ENCODE data around the gene NR3C2. TPM values are rescaled to one million over a fixed set of nuclear protein-coding genes. Genes with fewer than 3 reads are reported as not detected.

NR3C2 gene
- total RNA-seq, 1 experiment from 2014 or later = 0.96 TPM

- no peaks in the 10 kb centered on the region for H3F3A ChIP-seq (ENCODE audit: insufficient read depth, low read depth)
- H4K20me1 ChIP-seq (ENCODE audit: insufficient read depth) = no peaks in the 10 kb centered on the region
- H3K79me2 ChIP-seq (ENCODE audit: low read depth) = no peaks in the 10 kb centered on the region
- no peaks in the 10 kb centered on the region for H3K9me2 ChIP-seq (ENCODE audit: insufficient read depth)
- H3K27me3 ChIP-seq (ENCODE audit: insufficient read depth, low read depth) = no peaks in the 10 kb centered on the region
- ChIA-PET CTCF (interaction anchor here (0.6 kb wide), 1 partner anchor 1241 kb away, joined by 3 read pairs; no protein-coding TSS in a partner anchor), POLR2A (ENCODE audit: unreplicated experiment) (no interaction called here)
- H3K4me1 ChIP-seq (replicated peaks; ENCODE audit: insufficient read depth) = no peaks in the 10 kb centered on the region
- H3K4me3 ChIP-seq = no peak overlapping the region
- no peak overlapping the region for H2AFZ ChIP-seq
- no peaks in the 10 kb centered on the region for H3K36me3 ChIP-seq (ENCODE audit: low read depth)
- H3K27ac ChIP-seq = no peak overlapping the region
- DNase-seq = no peak
- TF ChIP-seq, protein P1, sequence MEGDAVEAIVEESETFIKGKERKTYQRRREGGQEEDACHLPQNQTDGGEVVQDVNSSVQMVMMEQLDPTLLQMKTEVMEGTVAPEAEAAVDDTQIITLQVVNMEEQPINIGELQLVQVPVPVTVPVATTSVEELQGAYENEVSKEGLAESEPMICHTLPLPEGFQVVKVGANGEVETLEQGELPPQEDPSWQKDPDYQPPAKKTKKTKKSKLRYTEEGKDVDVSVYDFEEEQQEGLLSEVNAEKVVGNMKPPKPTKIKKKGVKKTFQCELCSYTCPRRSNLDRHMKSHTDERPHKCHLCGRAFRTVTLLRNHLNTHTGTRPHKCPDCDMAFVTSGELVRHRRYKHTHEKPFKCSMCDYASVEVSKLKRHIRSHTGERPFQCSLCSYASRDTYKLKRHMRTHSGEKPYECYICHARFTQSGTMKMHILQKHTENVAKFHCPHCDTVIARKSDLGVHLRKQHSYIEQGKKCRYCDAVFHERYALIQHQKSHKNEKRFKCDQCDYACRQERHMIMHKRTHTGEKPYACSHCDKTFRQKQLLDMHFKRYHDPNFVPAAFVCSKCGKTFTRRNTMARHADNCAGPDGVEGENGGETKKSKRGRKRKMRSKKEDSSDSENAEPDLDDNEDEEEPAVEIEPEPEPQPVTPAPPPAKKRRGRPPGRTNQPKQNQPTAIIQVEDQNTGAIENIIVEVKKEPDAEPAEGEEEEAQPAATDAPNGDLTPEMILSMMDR (conservative IDR thresholded peaks at IDR 0.05) = no peak
- TF ChIP-seq EZH2 (IDR thresholded peaks at IDR 0.05; ENCODE audit: low read depth) = no peak
- H3K9me3 ChIP-seq (ENCODE audit: insufficient read depth, low read depth) = peaks cover 7% of the 10 kb centered on the region; the same call in 1 of the 2 replicates
- BruUV-seq (replicated peaks) = no TSS peak
- intact Hi-C loops (cut with micrococcal nuclease; ENCODE audit: unreplicated experiment) = no loop called here
- no peak overlapping the region for H3K4me2 ChIP-seq
Measured at GRCh38 chr4:148300877-148301276, 141.3 kb downstream of the NR3C2 start.

DNA sequence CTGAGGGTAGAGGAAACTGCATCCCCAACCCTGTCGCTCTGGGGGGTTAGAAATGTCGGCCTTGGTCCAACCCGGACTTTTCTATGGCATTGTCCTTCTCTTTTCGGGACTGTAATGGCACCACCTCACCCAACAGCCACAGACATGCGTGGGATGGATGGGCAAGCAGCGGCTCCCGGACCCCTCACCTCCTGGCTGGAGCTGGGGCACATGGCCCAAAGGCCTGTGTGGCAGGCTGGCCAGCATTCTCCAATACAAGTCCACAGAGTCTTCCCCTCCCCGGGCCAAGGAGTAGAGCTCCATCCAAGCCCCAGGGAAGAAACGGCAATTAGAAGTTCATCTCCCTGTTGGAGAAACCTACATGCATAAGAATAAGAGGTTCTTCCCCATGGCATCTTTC is 142.9 kb downstream of the NR3C2 start:
- Histone ChIP-seq H3K27ac (no peak overlapping the region), H3K36me3 (ENCODE audit: low read depth) (no peaks in the 10 kb centered on the region), H3F3A (ENCODE audit: insufficient read depth, low read depth) (no peaks in the 10 kb centered on the region), H3K27me3 (ENCODE audit: insufficient read depth, low read depth) (no peaks in the 10 kb centered on the region), H4K20me1 (ENCODE audit: insufficient read depth) (no peaks in the 10 kb centered on the region), H3K9me3 (ENCODE audit: insufficient read depth, low read depth) (peaks cover 7% of the 10 kb centered on the region; the same call in 1 of the 2 replicates), H3K4me3 (no peak overlapping the region), H3K79me2 (ENCODE audit: low read depth) (no peaks in the 10 kb centered on the region), H3K4me1 (replicated peaks; ENCODE audit: insufficient read depth) (no peaks in the 10 kb centered on the region), H2AFZ (no peak overlapping the region), H3K4me2 (no peak overlapping the region), H3K9me2 (ENCODE audit: insufficient read depth) (no peaks in the 10 kb centered on the region)
- ChIA-PET POLR2A (ENCODE audit: unreplicated experiment) (no interaction called here), CTCF (no interaction called here)
- no TSS peak for BruUV-seq (replicated peaks)
- intact Hi-C loops (cut with micrococcal nuclease; ENCODE audit: unreplicated experiment) = no loop called here
- TF ChIP-seq, protein P1 (conservative IDR thresholded peaks at IDR 0.05) = no peak
- no peak for TF ChIP-seq EZH2 (IDR thresholded peaks at IDR 0.05; ENCODE audit: low read depth)
- no peak for DNase-seq

- TF ChIP-seq, protein P1 (conservative IDR thresholded peaks at IDR 0.05) = no peak
- TF ChIP-seq EZH2 (IDR thresholded peaks at IDR 0.05; ENCODE audit: low read depth) = no peak
- Histone ChIP-seq H2AFZ (no peak overlapping the region), H3K79me2 (ENCODE audit: low read depth) (no peaks in the 10 kb centered on the region), H3K36me3 (ENCODE audit: low read depth) (no peaks in the 10 kb centered on the region), H3K4me1 (replicated peaks; ENCODE audit: insufficient read depth) (no peaks in the 10 kb centered on the region), H3K9me2 (ENCODE audit: insufficient read depth) (no peaks in the 10 kb centered on the region), H4K20me1 (ENCODE audit: insufficient read depth) (no peaks in the 10 kb centered on the region), H3K27ac (no peak overlapping the region), H3K9me3 (ENCODE audit: insufficient read depth, low read depth) (peaks cover under 1% of the 10 kb centered on the region; the same call in 1 of the 2 replicates), H3K4me3 (no peak overlapping the region), H3F3A (ENCODE audit: insufficient read depth, low read depth) (no peaks in the 10 kb centered on the region), H3K4me2 (no peak overlapping the region), H3K27me3 (ENCODE audit: insufficient read depth, low read depth) (no peaks in the 10 kb centered on the region)
- DNase-seq = no peak
- ChIA-PET CTCF (no interaction called here), POLR2A (ENCODE audit: unreplicated experiment) (no interaction called here)
- intact Hi-C loops (cut with micrococcal nuclease; ENCODE audit: unreplicated experiment) = no loop called here
- no TSS peak for BruUV-seq (replicated peaks)
Measured at GRCh38 chr4:148296498-148296897, 145.7 kb downstream of the NR3C2 start.

Data from PC-9 (cell line).